ENCODE measurements around the gene HEPN1.

DNA sequence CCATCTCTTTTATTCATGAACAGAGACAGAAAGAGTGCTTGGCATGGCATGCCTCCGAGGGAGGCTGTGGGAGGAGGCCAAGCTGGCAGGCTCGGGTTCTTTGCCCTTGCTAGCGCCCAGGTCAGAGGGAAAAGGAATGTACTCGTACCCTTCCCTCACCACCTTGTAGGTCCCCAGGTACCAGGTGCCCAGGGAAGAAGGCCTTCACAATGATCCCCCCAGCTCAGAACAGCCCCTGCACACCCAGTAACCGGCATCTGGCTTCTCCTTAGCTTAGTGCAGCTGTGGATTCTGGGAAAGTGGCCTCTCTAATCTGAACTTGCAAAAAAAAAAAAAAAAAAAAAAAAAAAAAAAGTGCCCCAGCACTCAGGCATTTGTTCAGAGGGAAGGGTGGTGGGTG, 1.3 kb downstream of the HEPN1 start:
- TF ChIP-seq, protein P1, sequence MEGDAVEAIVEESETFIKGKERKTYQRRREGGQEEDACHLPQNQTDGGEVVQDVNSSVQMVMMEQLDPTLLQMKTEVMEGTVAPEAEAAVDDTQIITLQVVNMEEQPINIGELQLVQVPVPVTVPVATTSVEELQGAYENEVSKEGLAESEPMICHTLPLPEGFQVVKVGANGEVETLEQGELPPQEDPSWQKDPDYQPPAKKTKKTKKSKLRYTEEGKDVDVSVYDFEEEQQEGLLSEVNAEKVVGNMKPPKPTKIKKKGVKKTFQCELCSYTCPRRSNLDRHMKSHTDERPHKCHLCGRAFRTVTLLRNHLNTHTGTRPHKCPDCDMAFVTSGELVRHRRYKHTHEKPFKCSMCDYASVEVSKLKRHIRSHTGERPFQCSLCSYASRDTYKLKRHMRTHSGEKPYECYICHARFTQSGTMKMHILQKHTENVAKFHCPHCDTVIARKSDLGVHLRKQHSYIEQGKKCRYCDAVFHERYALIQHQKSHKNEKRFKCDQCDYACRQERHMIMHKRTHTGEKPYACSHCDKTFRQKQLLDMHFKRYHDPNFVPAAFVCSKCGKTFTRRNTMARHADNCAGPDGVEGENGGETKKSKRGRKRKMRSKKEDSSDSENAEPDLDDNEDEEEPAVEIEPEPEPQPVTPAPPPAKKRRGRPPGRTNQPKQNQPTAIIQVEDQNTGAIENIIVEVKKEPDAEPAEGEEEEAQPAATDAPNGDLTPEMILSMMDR (IDR thresholded peaks at IDR 0.05), result no peak
- TF ChIP-seq, protein P2, sequence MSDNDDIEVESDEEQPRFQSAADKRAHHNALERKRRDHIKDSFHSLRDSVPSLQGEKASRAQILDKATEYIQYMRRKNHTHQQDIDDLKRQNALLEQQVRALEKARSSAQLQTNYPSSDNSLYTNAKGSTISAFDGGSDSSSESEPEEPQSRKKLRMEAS (CRISPR knock-in tag; IDR thresholded peaks at IDR 0.05), result no peak
- no peak for TF ChIP-seq KAT7 (CRISPR knock-in tag; IDR thresholded peaks at IDR 0.05; ENCODE audit: borderline replicate concordance)
- TF ChIP-seq SMAD3 (CRISPR knock-in tag; IDR thresholded peaks at IDR 0.05; ENCODE audit: borderline replicate concordance), result no peak
